ENCODE measurements around the gene HS6ST1. TPM values are rescaled to one million over a fixed set of nuclear protein-coding genes. Genes with fewer than 3 reads are reported as not detected.
A peak's percentile ranks its signal among the peaks of the same experiment; 100 is the strongest.

HS6ST1 gene
- total and polyA plus RNA-seq, 4 experiments from 2014 or later = 1.2 to 13.3 (median 8.4) TPM

DNA sequence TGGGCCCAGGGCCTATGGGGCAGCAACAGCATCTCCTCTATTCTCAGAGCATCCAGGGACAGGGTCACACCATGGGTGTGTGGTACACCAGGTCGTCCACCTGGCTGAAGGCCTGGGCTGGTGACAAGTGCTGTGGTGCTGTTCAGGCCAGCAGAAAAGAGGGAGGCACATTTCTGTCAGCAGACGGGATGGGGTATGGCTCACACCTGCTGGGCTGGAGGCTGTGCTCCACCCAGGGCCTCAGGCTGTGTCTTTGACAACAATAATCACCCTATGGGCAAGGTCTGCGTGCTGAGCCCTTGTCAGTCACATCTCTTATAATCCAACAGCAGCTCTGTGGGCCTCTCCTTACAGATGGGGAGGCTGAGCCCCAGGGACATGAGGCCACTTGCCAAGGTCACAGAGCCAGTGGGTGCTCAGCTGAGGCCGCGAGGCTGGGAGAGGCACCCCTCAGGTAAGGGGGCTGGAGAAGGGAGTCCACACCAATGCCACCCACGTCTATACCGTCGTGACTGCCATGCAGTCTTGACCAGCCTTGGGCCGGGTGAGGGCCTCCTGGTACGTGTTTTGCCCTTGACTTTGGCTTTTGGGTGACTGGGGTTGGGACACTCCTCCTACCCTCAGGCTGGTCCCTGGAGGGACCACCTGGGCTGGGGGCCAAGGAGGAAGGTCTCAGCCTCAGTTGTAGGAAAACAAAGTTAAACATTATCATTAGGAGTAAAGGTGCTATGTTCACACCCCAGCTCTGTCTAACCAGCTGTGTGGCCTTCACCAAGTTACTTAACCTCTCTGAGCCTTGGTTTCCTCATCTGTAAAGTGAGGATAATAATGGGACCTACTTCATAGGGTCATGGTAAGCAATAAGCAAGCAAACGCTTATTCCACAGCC, 5.6 kb upstream of the HS6ST1 start:
- H3K36me3 Mint-ChIP-seq = no peaks in the 10 kb centered on the region
- H3K9me3 ChIP-seq (ENCODE audit: control insufficient read depth in 1 of 2, low read length in 2 of 2) = no peaks in the 10 kb centered on the region
- intact Hi-C loops (cut with micrococcal nuclease) = loop anchor here (5.0 to 10.0 kb wide), 2 partner anchors 229 to 1523 kb away; partner anchors contain the start of gene UGGT1
- POLR2A ChIA-PET (ENCODE audit: partially characterized antibody) = no interaction called here
- H3K4me3 ChIP-seq (ENCODE audit: low read length in 2 of 2) = no peak overlapping the region
- H3K27me3 Mint-ChIP-seq = no peaks in the 10 kb centered on the region
- H3K4me1 Mint-ChIP-seq = peaks cover 6 to 15% (median 10%) of the 10 kb centered on the region in 4 donors
- CTCF ChIA-PET (ENCODE audit: partially characterized antibody) = no interaction called here
- no peaks in the 10 kb centered on the region for H3K9me3 Mint-ChIP-seq
- no peaks in the 10 kb centered on the region for H3K36me3 ChIP-seq (ENCODE audit: insufficient read depth, low read length)
- peak in 1 of 5 donors; percentile 31 for DNase-seq
- peaks cover 10% of the 10 kb centered on the region for H3K4me1 ChIP-seq (ENCODE audit: insufficient read depth, low read length)
- H3K27ac Mint-ChIP-seq = peak overlapping the region in 3 of 7 donors; percentile 24 to 60 (median 50)
- no peak overlapping the region for H3K27ac ChIP-seq (ENCODE audit: low read depth, low read length)
- peak overlapping the region in 6 of 8 donors; percentile 34 to 81 (median 66) for H3K4me3 Mint-ChIP-seq
- no peaks in the 10 kb centered on the region for H3K27me3 ChIP-seq (ENCODE audit: insufficient read depth, low read length)

DNA sequence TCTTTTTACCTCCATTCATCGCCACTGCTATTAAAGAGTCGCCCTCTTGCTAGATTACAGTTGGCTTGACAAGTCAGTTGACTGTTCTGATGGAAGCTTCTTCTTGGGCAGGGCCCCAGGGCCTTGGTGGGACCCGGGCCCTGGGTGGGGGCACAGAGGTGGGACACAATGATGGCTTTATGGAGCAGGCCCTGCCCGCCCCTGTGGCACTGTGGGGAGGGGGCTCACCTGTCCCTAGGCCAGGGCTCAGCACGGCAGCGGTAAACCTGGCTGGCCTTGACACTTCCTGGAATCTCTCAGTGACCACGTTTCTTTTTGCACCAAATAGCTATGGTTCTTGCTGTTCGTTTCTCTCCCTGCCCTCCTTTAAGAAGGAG, 4.9 kb upstream of the HS6ST1 start:
- peak overlapping the region in 5 of 7 donors; percentile 24 to 70 (median 60) for H3K27ac Mint-ChIP-seq
- ChIA-PET CTCF (ENCODE audit: partially characterized antibody) (interaction anchor here (1.0 kb wide), 1 partner anchor 21 kb away, joined by 3 read pairs; no protein-coding TSS in a partner anchor), POLR2A (ENCODE audit: partially characterized antibody) (no interaction called here)
- DNase-seq = no peak
- intact Hi-C loops (cut with micrococcal nuclease) = loop anchor here (5.0 to 10.0 kb wide), 2 partner anchors 229 to 1524 kb away; partner anchors contain the start of gene UGGT1
- no peaks in the 10 kb centered on the region for H3K27me3 Mint-ChIP-seq
- Histone ChIP-seq H3K9me3 (ENCODE audit: control insufficient read depth in 1 of 2, low read length in 2 of 2) (no peaks in the 10 kb centered on the region), H3K4me3 (ENCODE audit: low read length in 2 of 2) (no peak overlapping the region), H3K4me1 (ENCODE audit: insufficient read depth, low read length) (peaks cover 13% of the 10 kb centered on the region), H3K27me3 (ENCODE audit: insufficient read depth, low read length) (no peaks in the 10 kb centered on the region), H3K27ac (ENCODE audit: low read depth, low read length) (no peak overlapping the region), H3K36me3 (ENCODE audit: insufficient read depth, low read length) (no peaks in the 10 kb centered on the region)
- no peaks in the 10 kb centered on the region for H3K9me3 Mint-ChIP-seq
- H3K4me3 Mint-ChIP-seq = peak overlapping the region; percentile 51 to 81 (median 74)
- H3K36me3 Mint-ChIP-seq = no peaks in the 10 kb centered on the region
- peaks cover 6 to 15% (median 10%) of the 10 kb centered on the region in 4 donors for H3K4me1 Mint-ChIP-seq

DNA sequence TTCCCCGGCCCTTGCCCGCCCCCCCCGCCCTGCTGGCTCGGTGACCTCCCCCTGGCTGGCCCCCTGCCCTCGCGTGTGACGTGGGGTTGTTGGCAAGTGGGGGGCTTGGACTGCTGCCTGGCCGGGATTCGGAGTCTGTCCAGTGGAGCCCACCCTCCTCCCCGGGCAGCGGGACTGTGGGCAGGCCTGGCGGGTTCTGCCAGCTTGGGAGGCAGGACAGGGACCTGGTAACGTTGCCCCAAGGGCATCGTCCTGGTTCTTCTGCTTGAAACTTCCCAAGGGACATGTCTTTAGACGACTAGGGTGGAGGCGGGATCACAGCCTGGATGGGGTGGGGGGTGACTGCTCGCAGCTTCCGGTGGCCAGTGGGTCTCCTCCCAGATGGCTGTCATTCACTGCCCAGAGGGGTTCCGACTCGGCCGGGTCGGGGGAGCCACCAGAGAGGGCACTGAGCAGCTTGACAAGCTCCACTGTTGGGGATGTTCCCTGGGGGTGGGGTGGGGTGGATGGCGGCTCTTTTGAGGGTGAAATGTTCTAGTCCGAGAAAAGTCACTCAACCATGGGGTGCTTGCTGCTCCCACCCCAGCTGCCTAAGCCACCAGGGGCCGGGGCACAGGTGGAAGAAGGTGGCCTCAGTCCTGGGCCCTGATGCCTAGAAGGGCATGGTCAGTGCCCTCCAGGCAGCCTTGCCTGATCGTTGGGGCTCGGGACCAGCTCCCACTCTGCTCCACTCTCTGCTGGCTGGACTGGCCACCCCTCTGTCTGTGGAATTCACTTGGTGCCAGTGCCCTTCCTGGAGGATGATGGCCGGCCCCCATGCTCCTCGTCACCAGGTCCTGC, 4.3 kb upstream of the HS6ST1 start:
- Mint-ChIP-seq H3K27me3 (no peaks in the 10 kb centered on the region), H3K4me1 (peaks cover 6 to 15% (median 10%) of the 10 kb centered on the region in 4 donors), H3K27ac (peak overlapping the region in 5 of 7 donors; percentile 24 to 70 (median 61)), H3K4me3 (peak overlapping the region; percentile 51 to 81 (median 74)), H3K9me3 (no peaks in the 10 kb centered on the region), H3K36me3 (no peaks in the 10 kb centered on the region)
- ChIA-PET CTCF (ENCODE audit: partially characterized antibody) (interaction anchor here (1.0 kb wide), 1 partner anchor 21 kb away, joined by 3 read pairs; no protein-coding TSS in a partner anchor), POLR2A (ENCODE audit: partially characterized antibody) (no interaction called here)
- intact Hi-C loops (cut with micrococcal nuclease) = loop anchor here (5.0 to 10.0 kb wide), 2 partner anchors 228 to 1524 kb away; partner anchors contain the start of gene UGGT1
- no peak for DNase-seq
- Histone ChIP-seq H3K27ac (ENCODE audit: low read depth, low read length) (no peak overlapping the region), H3K9me3 (ENCODE audit: control insufficient read depth in 1 of 2, low read length in 2 of 2) (no peaks in the 10 kb centered on the region), H3K4me3 (ENCODE audit: low read length in 2 of 2) (no peak overlapping the region), H3K36me3 (ENCODE audit: insufficient read depth, low read length) (no peaks in the 10 kb centered on the region), H3K27me3 (ENCODE audit: insufficient read depth, low read length) (no peaks in the 10 kb centered on the region), H3K4me1 (ENCODE audit: insufficient read depth, low read length) (peaks cover 13% of the 10 kb centered on the region)

DNA sequence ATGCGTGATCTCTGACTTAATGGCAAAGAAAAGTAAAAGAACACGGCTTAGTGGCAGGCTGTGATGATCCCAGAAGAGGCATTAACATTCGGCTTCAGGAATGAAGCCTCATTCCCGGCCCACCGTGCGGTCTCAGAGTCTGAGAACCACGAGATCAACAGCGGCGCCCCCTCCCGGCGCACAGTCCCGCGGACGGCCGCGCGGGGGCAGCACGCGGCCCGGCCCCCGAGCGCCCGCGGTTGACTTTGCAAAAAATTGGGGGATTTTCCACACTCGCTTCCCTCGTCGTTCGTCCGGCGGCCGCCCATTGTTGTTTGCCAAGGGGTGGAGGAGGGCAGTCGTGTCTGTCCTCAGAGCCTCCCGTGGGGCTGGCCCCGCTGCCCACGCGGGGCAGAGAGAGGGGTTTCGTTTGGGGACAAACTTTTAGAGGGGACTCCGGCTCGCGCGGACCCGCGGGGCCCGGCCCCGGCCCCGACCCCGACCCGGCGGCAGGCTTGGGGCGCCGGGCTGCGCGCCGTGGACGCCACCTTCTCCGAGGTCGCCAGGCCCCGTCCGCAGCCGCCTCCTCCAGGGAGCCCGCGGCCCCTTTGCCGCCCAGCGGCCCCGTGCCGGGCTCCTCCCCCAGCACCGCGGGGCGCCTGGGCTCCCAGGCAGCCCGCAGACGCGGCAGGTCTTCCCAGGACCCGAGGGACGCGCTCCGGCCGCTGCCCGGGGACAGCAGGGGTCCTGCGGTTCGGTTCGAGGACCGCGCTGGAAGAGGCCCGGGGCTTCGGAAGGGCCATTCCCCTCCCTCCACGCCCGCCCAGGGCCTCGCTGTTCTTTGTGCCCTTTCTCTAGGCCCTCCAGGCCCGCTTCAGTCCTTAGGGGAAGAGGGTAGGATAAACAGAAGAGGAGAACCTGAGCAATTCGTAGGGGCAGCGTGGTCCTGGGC, 3.4 kb upstream of the HS6ST1 start:
- Histone ChIP-seq H3K4me3 (ENCODE audit: low read length in 2 of 2) (peak overlapping the region in 1 of 2 donors; percentile 58), H3K27me3 (ENCODE audit: insufficient read depth, low read length) (no peaks in the 10 kb centered on the region), H3K36me3 (ENCODE audit: insufficient read depth, low read length) (no peaks in the 10 kb centered on the region), H3K4me1 (ENCODE audit: insufficient read depth, low read length) (peaks cover 19% of the 10 kb centered on the region), H3K9me3 (ENCODE audit: control insufficient read depth in 1 of 2, low read length in 2 of 2) (no peaks in the 10 kb centered on the region), H3K27ac (ENCODE audit: low read depth, low read length) (peak overlapping the region; percentile 30)
- POLR2A ChIA-PET (ENCODE audit: partially characterized antibody) = no interaction called here
- H3K36me3 Mint-ChIP-seq = no peaks in the 10 kb centered on the region
- H3K27me3 Mint-ChIP-seq = no peaks in the 10 kb centered on the region
- peaks cover 6 to 21% (median 14%) of the 10 kb centered on the region in 4 donors for H3K4me1 Mint-ChIP-seq
- no peaks in the 10 kb centered on the region for H3K9me3 Mint-ChIP-seq
- DNase-seq = peak; percentile 69 to 83 (median 78)
- CTCF ChIA-PET (ENCODE audit: partially characterized antibody) = interaction anchor here (0.6 to 1.2 kb wide), 4 partner anchors 13 to 378 kb away, joined by 3 to 4 read pairs (median 3); no protein-coding TSS in a partner anchor
- peak overlapping the region in 4 of 7 donors; percentile 69 to 90 (median 77) for H3K27ac Mint-ChIP-seq
- intact Hi-C loops (cut with micrococcal nuclease) = loop anchor here (5.0 to 10.0 kb wide), 2 partner anchors 227 to 1525 kb away; partner anchors contain the start of gene UGGT1
- H3K4me3 Mint-ChIP-seq = peak overlapping the region; percentile 65 to 82 (median 76)

DNA sequence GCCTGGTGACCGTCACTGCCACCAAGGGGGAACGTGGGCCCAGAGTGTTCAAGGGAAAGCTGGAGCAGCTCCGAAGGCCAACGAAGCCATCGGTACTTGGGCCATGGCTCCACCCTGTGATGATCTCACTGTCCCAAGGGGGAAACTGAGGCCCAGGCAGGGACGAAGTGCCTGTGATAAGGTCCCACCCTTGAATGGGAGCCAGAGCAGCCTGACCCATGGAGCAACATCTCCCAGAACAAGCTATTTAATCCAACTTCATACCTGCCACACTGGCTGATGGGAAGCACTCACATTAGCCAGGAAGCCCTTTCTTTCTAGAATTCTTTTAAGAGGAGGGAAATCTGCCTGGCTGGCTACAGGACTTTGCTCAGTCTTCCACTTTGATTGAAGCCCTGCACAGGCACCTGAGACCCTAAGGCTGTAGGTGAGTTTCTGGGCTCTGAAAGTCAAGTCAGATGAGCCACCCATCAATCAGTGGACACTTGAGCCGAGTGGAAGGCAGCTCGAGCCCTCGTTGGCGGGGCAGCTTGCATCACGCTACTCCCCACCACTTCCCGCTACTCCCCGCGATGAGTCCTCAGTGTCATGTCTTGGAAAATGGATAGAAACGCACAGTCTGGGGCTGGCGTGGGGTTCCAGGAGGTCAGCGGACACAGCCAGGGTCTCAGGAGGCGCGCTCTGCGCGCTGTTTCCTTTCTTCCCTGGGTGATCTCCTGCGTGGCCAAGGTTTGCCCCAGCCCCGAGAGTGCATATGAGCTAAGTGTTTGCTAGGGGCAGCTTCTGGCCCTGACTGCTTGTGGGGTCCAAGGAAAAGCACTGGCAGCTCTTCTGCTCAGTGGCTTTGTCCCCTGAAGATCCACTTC, 2.5 kb upstream of the HS6ST1 start:
- ChIA-PET POLR2A (ENCODE audit: partially characterized antibody) (no interaction called here), CTCF (ENCODE audit: partially characterized antibody) (interaction anchor here (0.6 to 1.2 kb wide), 3 partner anchors 12 to 377 kb away, joined by 3 to 4 read pairs (median 3); no protein-coding TSS in a partner anchor)
- Histone ChIP-seq H3K4me1 (ENCODE audit: insufficient read depth, low read length) (peaks cover 28% of the 10 kb centered on the region), H3K27ac (ENCODE audit: low read depth, low read length) (no peak overlapping the region), H3K9me3 (ENCODE audit: control insufficient read depth in 1 of 2, low read length in 2 of 2) (no peaks in the 10 kb centered on the region), H3K27me3 (ENCODE audit: insufficient read depth, low read length) (no peaks in the 10 kb centered on the region), H3K36me3 (ENCODE audit: insufficient read depth, low read length) (no peaks in the 10 kb centered on the region), H3K4me3 (ENCODE audit: low read length in 2 of 2) (peak overlapping the region in 1 of 2 donors; percentile 15)
- peak overlapping the region; percentile 68 to 82 (median 77) for H3K4me3 Mint-ChIP-seq
- peak in 1 of 5 donors; percentile 35 for DNase-seq
- peak overlapping the region in 4 of 7 donors; percentile 69 to 90 (median 82) for H3K27ac Mint-ChIP-seq
- no peaks in the 10 kb centered on the region for H3K27me3 Mint-ChIP-seq
- intact Hi-C loops (cut with micrococcal nuclease) = loop anchor here (5.0 to 10.0 kb wide), 2 partner anchors 226 to 1526 kb away; partner anchors contain the start of gene UGGT1
- no peaks in the 10 kb centered on the region for H3K9me3 Mint-ChIP-seq
- H3K36me3 Mint-ChIP-seq = no peaks in the 10 kb centered on the region
- H3K4me1 Mint-ChIP-seq = peaks cover 10 to 29% (median 22%) of the 10 kb centered on the region in 4 donors
